Colonic mucosa (tissue), 4 donors: Measurements from ENCODE around the gene LRFN2. TPM values are rescaled to one million over a fixed set of nuclear protein-coding genes. Genes with fewer than 3 reads are reported as not detected.

Source experiments
- DNase-seq: peaks from one replicate; pipeline ENCODE4 v3.0.0-alpha.2; 2020
- H3K27ac ChIP-seq: fragments of 200-600 bp; one replicate; pipeline ENCODE4 v1.8.0; 2021
- H3K27me3 ChIP-seq: fragments of 200-600 bp; one replicate; pipeline ENCODE4 v1.8.0; 2021
- H3K36me3 ChIP-seq: fragments of 200-600 bp; one replicate; pipeline ENCODE4 v1.8.0; 2021
- H3K4me1 ChIP-seq: fragments of 200-600 bp; one replicate; pipeline ENCODE4 v1.8.0; 2021; ENCODE audit warnings: mild to moderate bottlenecking
- H3K4me3 ChIP-seq: fragments of 200-600 bp; one replicate; pipeline ENCODE4 v1.8.0; 2021
- H3K9ac ChIP-seq, 2 donors: one replicate each; pipeline ENCODE4 v1.7.0; 2013; ENCODE audit warnings: control low read depth in 2 of 2, low read depth in 2 of 2, low read length in 2 of 2
- H3K9me3 ChIP-seq: fragments of 200-600 bp; one replicate; pipeline ENCODE4 v1.8.0; 2021
- intact Hi-C: fragments of 100-400 bp; cut with DNase I; formaldehyde crosslinking; loops from one replicate; pipeline ENCODE4 v1.14.1; 2022
- total RNA-seq, 2 donors: library from RNA; stranded (reverse); fragmentation: NEBNext Ultra II Directional in 1 of 2; extraction: Animal tissue kit (Norgen Biotek cat#: 25700) in 1 of 2; gene quantifications; one replicate each; pipeline ENCODE4 v1.2.1, GENCODE V29; 2021
- TF ChIP-seq, protein P1 (sequence below): fragments of 200-600 bp; IDR thresholded peaks from one replicate; pipeline ENCODE4 v1.8.0; 2022; ENCODE audit warnings: antibody characterized with exemption, mild to moderate bottlenecking
- donor health status: healthy.
- donor health status: DM: no; HTN: no; CAD: no.
- donor health status: DM: no; HTN: no; CAD: no.

Gene LRFN2
- total RNA-seq, 2 donors from 2014 or later: 0.21 to 0.22 TPM

DNA sequence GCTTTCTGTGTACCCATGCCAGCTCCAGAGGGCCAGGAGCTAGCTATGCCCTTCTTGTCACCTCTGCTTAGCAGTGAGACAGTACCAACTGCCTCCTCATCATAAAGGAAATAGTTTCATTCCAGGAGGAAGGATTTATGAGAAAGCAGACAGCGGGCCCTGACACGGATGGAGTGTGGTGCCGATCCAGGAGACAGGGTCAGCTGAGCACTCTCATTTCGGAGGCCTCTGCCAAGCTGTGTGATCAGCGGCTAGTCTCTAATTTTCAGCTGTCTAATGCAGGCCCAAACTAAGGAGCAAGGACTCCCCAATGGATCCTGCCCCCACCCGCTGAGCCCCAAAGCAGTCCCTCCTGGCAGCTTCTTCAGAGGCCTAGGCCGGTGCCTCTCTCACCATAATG, 103.1 kb downstream of the LRFN2 start:
- no peaks in the 10 kb centered on the region for H3K27me3 ChIP-seq
- no peaks in the 10 kb centered on the region for H3K9me3 ChIP-seq
- no peak overlapping the region for H3K4me3 ChIP-seq
- H3K36me3 ChIP-seq: no peaks in the 10 kb centered on the region
- intact Hi-C loops: no loop called here
- no peaks in the 10 kb centered on the region for H3K4me1 ChIP-seq
- H3K27ac ChIP-seq: no peak overlapping the region
- TF ChIP-seq, protein P1, sequence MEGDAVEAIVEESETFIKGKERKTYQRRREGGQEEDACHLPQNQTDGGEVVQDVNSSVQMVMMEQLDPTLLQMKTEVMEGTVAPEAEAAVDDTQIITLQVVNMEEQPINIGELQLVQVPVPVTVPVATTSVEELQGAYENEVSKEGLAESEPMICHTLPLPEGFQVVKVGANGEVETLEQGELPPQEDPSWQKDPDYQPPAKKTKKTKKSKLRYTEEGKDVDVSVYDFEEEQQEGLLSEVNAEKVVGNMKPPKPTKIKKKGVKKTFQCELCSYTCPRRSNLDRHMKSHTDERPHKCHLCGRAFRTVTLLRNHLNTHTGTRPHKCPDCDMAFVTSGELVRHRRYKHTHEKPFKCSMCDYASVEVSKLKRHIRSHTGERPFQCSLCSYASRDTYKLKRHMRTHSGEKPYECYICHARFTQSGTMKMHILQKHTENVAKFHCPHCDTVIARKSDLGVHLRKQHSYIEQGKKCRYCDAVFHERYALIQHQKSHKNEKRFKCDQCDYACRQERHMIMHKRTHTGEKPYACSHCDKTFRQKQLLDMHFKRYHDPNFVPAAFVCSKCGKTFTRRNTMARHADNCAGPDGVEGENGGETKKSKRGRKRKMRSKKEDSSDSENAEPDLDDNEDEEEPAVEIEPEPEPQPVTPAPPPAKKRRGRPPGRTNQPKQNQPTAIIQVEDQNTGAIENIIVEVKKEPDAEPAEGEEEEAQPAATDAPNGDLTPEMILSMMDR: no peak
- H3K9ac ChIP-seq: no peak overlapping the region
- no peak for DNase-seq

DNA sequence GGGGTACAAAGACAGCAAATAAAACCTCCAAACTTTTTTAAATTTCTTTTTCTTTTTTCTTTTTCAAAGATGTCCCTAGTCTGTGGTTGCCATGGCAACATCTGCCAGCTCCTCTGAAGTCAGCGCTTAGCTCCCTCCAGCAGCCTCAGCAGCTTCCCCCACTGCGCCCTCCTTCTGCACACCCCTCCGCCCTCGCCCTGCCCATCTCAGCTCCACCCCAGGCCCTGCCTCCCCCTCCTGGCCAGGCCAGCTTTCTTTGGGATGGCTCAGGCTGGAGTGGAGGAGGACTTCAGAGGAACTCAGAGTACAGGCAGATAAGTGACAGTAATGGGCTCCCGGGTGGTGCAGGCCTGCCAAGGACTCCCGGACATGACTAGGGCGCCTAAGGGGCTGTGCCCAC, 104.6 kb downstream of the LRFN2 start:
- DNase-seq: no peak

GRCh38 chr6:40480678-40481077, 106.5 kb downstream of the LRFN2 start:
- no peak overlapping the region for H3K4me3 ChIP-seq
- H3K27me3 ChIP-seq: no peaks in the 10 kb centered on the region
- no peak for DNase-seq
- H3K36me3 ChIP-seq: no peaks in the 10 kb centered on the region
- no peak overlapping the region for H3K9ac ChIP-seq
- TF ChIP-seq, protein P1: no peak
- no peaks in the 10 kb centered on the region for H3K9me3 ChIP-seq
- H3K27ac ChIP-seq: no peak overlapping the region
- H3K4me1 ChIP-seq: no peaks in the 10 kb centered on the region
- intact Hi-C loops: no loop called here

More for the DNA sequence above, 104.6 kb downstream of the LRFN2 start:
- Histone ChIP-seq H3K4me1 (no peaks in the 10 kb centered on the region), H3K9ac (no peak overlapping the region), H3K27ac (no peak overlapping the region), H3K4me3 (no peak overlapping the region), H3K36me3 (no peaks in the 10 kb centered on the region), H3K9me3 (no peaks in the 10 kb centered on the region), H3K27me3 (no peaks in the 10 kb centered on the region)
- intact Hi-C loops: no loop called here
- TF ChIP-seq, protein P1: no peak

DNA sequence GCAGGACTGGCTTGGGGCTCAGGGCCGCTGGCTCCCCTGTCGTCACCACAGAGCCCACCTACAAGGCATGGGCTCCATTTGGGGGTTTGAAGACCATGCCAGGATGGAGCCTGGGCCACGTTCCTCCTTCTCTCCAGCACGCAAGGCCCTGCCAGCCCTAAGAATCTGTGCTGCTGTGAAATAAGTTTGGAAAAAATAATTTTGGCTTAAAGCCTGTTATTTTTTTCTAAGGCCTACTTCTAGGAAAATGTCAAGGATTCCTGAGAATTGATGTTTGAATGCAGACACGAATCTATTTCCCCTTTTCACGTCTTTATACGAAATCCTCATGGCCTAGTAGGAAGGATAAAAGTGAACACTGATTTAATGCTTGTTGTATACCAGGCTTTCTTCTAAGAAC, 107.5 kb downstream of the LRFN2 start:
- no peaks in the 10 kb centered on the region for H3K4me1 ChIP-seq
- intact Hi-C loops: no loop called here
- H3K27ac ChIP-seq: no peak overlapping the region
- no peak overlapping the region for H3K9ac ChIP-seq
- no peaks in the 10 kb centered on the region for H3K27me3 ChIP-seq
- H3K9me3 ChIP-seq: no peaks in the 10 kb centered on the region
- TF ChIP-seq, protein P1: no peak
- no peak for DNase-seq
- no peaks in the 10 kb centered on the region for H3K36me3 ChIP-seq
- H3K4me3 ChIP-seq: no peak overlapping the region

- no peak for DNase-seq
- Histone ChIP-seq H3K27ac (no peak overlapping the region), H3K36me3 (no peaks in the 10 kb centered on the region), H3K4me3 (no peak overlapping the region), H3K9ac (no peak overlapping the region), H3K4me1 (no peaks in the 10 kb centered on the region), H3K9me3 (no peaks in the 10 kb centered on the region), H3K27me3 (no peaks in the 10 kb centered on the region)
- TF ChIP-seq, protein P1: no peak
- intact Hi-C loops: no loop called here
These were observed 109.7 kb downstream of the LRFN2 start for GRCh38 chr6:40477246-40478126.
